Ectodermal cell (in vitro differentiated cells): ENCODE measurements around the gene DIS3L2.

Experiments
- H3K27ac ChIP-seq: 2 replicates; pipeline ENCODE4 v1.7.0; 2013; ENCODE audit warnings: mild to moderate bottlenecking, low read depth, low read length; ENCODE audit not compliant: insufficient read depth, poor library complexity, severe bottlenecking
- H3K27me3 ChIP-seq: 2 replicates; pipeline ENCODE4 v1.7.0; 2013; ENCODE audit warnings: mild to moderate bottlenecking, low read length; ENCODE audit not compliant: insufficient read depth, control insufficient read depth, poor library complexity, severe bottlenecking
- H3K36me3 ChIP-seq: one replicate; pipeline ENCODE4 v1.7.0; 2013; ENCODE audit warnings: low read length; ENCODE audit not compliant: control insufficient read depth, insufficient read depth
- H3K4me1 ChIP-seq: one replicate; pipeline ENCODE4 v1.7.0; 2013; ENCODE audit warnings: low read length; ENCODE audit not compliant: control insufficient read depth, insufficient read depth
- H3K4me3 ChIP-seq: 2 replicates; pipeline ENCODE4 v1.7.0; 2013; ENCODE audit warnings: low read depth, low read length, control low read depth; ENCODE audit not compliant: insufficient read depth
- H3K9me3 ChIP-seq: 2 replicates; pipeline ENCODE4 v1.7.0; 2013; ENCODE audit warnings: mild to moderate bottlenecking, low read length, moderate library complexity; ENCODE audit not compliant: control insufficient read depth
- WGBS, 2 experiments: methylation state at CpG; one replicate each; pipeline ENCODE4 v1.1.7; 2013; ENCODE audit warnings: missing lambda C conversion rate in 2 of 2; 5-methylcytosine and 5-hydroxymethylcytosine counted together

The DIS3L2 gene

GRCh38 chr2:232269867-232270266 is 308.4 kb downstream of the DIS3L2 start:
- 81 to 83% methylated on average over 6 to 7 of the region's 7 CpGs for WGBS, 2 experiments

GRCh38 chr2:232273903-232274643 is 312.6 kb downstream of the DIS3L2 start:
- H3K36me3 ChIP-seq, result no peaks in the 10 kb centered on the region
- no peak overlapping the region for H3K27ac ChIP-seq
- 81 to 85% methylated on average over 9 of the region's 9 CpGs for WGBS, 2 experiments
- no peak overlapping the region for H3K4me3 ChIP-seq
- H3K9me3 ChIP-seq, result no peaks in the 10 kb centered on the region
- no peaks in the 10 kb centered on the region for H3K27me3 ChIP-seq
- peaks cover 27% of the 10 kb centered on the region for H3K4me1 ChIP-seq

More at GRCh38 chr2:232269867-232270266, 308.4 kb downstream of the DIS3L2 start:
- Histone ChIP-seq H3K27me3 (no peaks in the 10 kb centered on the region), H3K9me3 (no peaks in the 10 kb centered on the region), H3K36me3 (no peaks in the 10 kb centered on the region), H3K4me1 (peaks cover 10% of the 10 kb centered on the region), H3K27ac (no peak overlapping the region), H3K4me3 (no peak overlapping the region)

GRCh38 chr2:232275670-232276069 is 314.2 kb downstream of the DIS3L2 start:
- Histone ChIP-seq H3K4me3 (no peak overlapping the region), H3K9me3 (no peaks in the 10 kb centered on the region), H3K36me3 (no peaks in the 10 kb centered on the region), H3K27ac (peak overlapping the region; percentile 70), H3K27me3 (no peaks in the 10 kb centered on the region), H3K4me1 (peaks cover 27% of the 10 kb centered on the region)
- 89 to 94% methylated on average over 5 of the region's 5 CpGs for WGBS, 2 experiments

GRCh38 chr2:232276084-232276732 is 314.7 kb downstream of the DIS3L2 start:
- Histone ChIP-seq H3K36me3 (no peaks in the 10 kb centered on the region), H3K27ac (peak overlapping the region; percentile 70), H3K27me3 (no peaks in the 10 kb centered on the region), H3K4me1 (peaks cover 27% of the 10 kb centered on the region), H3K4me3 (no peak overlapping the region), H3K9me3 (no peaks in the 10 kb centered on the region)
- 78% methylated on average over 8 of the region's 8 CpGs for WGBS, 2 experiments

- H3K9me3 ChIP-seq, result no peaks in the 10 kb centered on the region
- no peaks in the 10 kb centered on the region for H3K27me3 ChIP-seq
- WGBS, 2 experiments, result 68% methylated on average over 8 of the region's 8 CpGs
- peaks cover 33% of the 10 kb centered on the region for H3K4me1 ChIP-seq
- H3K27ac ChIP-seq, result no peak overlapping the region
- H3K36me3 ChIP-seq, result no peaks in the 10 kb centered on the region
- H3K4me3 ChIP-seq, result no peak overlapping the region
Observed at GRCh38 chr2:232276733-232277313, 315.3 kb downstream of the DIS3L2 start.

GRCh38 chr2:232278534-232278933 is 317.0 kb downstream of the DIS3L2 start:
- Histone ChIP-seq H3K27me3 (no peaks in the 10 kb centered on the region), H3K9me3 (no peaks in the 10 kb centered on the region), H3K4me3 (no peak overlapping the region), H3K36me3 (no peaks in the 10 kb centered on the region), H3K27ac (no peak overlapping the region), H3K4me1 (peaks cover 41% of the 10 kb centered on the region)
- WGBS, 2 experiments, result 94 to 99% methylated on average over 1 to 3 of the region's 3 CpGs

GRCh38 chr2:232280341-232280740 is 318.8 kb downstream of the DIS3L2 start:
- peaks cover 29% of the 10 kb centered on the region for H3K4me1 ChIP-seq
- no peak overlapping the region for H3K27ac ChIP-seq
- no peak overlapping the region for H3K4me3 ChIP-seq
- H3K36me3 ChIP-seq, result no peaks in the 10 kb centered on the region
- WGBS, 2 experiments, result 83 to 100% methylated on average over 1 of the region's 1 CpG
- H3K27me3 ChIP-seq, result no peaks in the 10 kb centered on the region
- no peaks in the 10 kb centered on the region for H3K9me3 ChIP-seq

- no peaks in the 10 kb centered on the region for H3K27me3 ChIP-seq
Observed at GRCh38 chr2:232281858-232282507, 320.5 kb downstream of the DIS3L2 start.

GRCh38 chr2:232282508-232283055 is 321.1 kb downstream of the DIS3L2 start:
- Histone ChIP-seq H3K36me3 (no peaks in the 10 kb centered on the region), H3K27me3 (no peaks in the 10 kb centered on the region), H3K9me3 (no peaks in the 10 kb centered on the region), H3K4me3 (no peak overlapping the region), H3K4me1 (peaks cover 14% of the 10 kb centered on the region), H3K27ac (peak overlapping the region; percentile 75)
- WGBS, 2 experiments, result 80 to 84% methylated on average over 9 of the region's 9 CpGs

More at GRCh38 chr2:232281858-232282507, 320.5 kb downstream of the DIS3L2 start:
- Histone ChIP-seq H3K4me1 (peaks cover 16% of the 10 kb centered on the region), H3K4me3 (no peak overlapping the region), H3K9me3 (no peaks in the 10 kb centered on the region), H3K27ac (peak overlapping the region; percentile 75), H3K36me3 (no peaks in the 10 kb centered on the region)
- 69 to 86% methylated on average over 5 to 6 of the region's 6 CpGs for WGBS, 2 experiments
